NCI-H128 (cell line): ENCODE measurements around the gene TAS2R16.
"Not testable (repeated sequence)": the region's sequence is repeated elsewhere in the genome, so short reads cannot be mapped to it uniquely, and the experiment has no call there.

Source experiments
- DNase-seq: peaks from one replicate; lab custom pipeline; 2025; ENCODE audit not compliant: unreplicated experiment; lab: John Stamatoyannopoulos, UW

The TAS2R16 gene

DNA sequence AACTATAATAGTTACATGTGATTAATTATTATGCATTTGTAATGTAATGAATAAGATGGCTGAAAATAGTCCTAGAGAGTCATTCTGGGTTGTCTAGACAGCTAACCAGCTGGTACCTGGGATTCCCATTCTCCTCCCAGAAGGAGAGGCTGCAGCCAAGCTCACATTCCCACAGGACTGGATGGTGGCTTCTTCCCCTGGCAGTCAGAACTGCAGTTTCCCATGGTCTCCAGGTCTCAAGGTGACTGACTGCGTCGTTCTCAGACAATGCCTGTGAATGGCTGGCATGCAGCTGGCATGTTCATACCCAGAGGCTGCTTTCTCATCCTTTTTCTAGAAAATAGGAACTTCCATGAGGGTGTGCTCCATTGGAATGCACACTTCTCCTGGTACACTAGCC is 21.3 kb downstream of the TAS2R16 start:
- DNase-seq: no peak

DNA sequence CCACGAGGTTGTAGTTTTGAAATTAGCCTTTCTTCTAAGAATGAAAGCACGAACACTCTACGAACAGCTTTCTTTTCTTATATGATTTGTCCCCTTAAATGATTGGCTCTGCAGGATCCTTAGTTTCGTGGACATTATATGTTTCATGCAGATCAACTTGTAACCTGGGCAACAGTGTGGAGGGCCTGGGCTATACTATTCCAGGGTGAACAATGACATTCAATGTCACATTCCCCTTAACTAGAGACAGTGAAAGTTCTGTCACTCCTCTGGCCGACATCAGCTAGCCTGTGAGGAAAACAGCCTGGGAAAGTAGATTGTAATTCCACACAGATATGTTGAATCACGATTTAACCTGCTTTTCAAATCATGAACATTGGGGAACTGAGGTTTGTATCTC is 23.4 kb downstream of the TAS2R16 start:
- DNase-seq: no peak

GRCh38 chr7:122970740-122971725 is 24.5 kb downstream of the TAS2R16 start:
- no peak for DNase-seq

- DNase-seq: no peak
Observed at GRCh38 chr7:122968389-122968788, 27.1 kb downstream of the TAS2R16 start.

- peak; percentile 50 for DNase-seq
Observed at GRCh38 chr7:122965306-122965705, 30.2 kb downstream of the TAS2R16 start.

DNA sequence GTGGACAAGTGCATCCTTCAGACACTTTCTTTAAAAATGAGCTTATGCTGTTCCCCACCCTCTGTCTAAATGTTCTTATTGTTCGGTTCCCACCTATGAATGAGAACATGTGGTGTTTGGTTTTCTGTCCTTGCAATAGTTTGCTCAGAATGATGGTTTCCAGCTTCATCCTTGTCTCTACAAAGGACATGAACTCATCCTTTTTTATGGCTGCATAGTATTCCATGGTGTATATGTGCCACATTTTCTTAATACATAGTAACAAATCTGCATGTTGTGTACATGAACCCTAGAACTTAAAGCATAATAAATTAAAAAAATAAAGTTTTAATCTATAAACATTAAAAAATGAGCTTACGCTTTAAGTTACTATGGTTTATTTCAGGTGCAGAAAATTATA is 41.8 kb downstream of the TAS2R16 start:
- DNase-seq: not testable (repeated sequence)

- no peak for DNase-seq
Observed at GRCh38 chr7:122951006-122951405, 44.5 kb downstream of the TAS2R16 start.

DNA sequence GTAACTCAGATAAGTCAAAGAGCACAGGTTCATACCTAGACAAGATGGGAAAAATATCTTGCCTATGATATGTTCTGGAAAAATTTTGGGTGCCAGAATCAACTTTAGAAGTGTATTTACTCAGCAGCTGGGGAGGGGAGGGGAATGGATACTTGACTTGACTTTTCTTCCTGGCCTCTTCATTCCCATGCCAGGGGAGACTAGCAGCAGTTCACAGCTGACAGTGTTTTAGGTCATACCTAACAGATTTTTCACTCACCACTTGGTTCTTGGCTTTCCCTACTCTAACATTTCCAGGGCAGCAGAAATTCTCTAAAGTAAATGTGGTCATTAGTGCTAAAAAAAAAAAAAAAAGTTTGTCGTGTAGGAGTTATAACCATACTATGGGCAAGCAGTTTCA is 46.3 kb downstream of the TAS2R16 start:
- no peak for DNase-seq
